Memory B cell (primary cell): ENCODE results near the gene DIS3L2.
"Not testable (repeated sequence)": the region's sequence is repeated elsewhere in the genome, so short reads cannot be mapped to it uniquely, and the experiment has no call there.

Source experiments
- ATAC-seq: fragments of 150-1000 bp; cut with Tn5 transposase; 2 replicates; pipeline ENCODE4 v1.10.0; 2021; ENCODE audit warnings: low read depth, mild to moderate bottlenecking, moderate library complexity
- DNase-seq, 2 donors: peaks; one replicate each; pipeline ENCODE4 v3.0.0; 2022; ENCODE audit warnings: low spot score in 2 of 2
- H3K27ac Mint-ChIP-seq: one replicate; pipeline ENCODE4 v1.8.0; 2022; ENCODE audit warnings: mild to moderate bottlenecking, moderate library complexity, mixed read lengths
- H3K27me3 Mint-ChIP-seq: one replicate; pipeline ENCODE4 v1.8.0; 2022; ENCODE audit warnings: mixed read lengths
- H3K36me3 Mint-ChIP-seq: one replicate; pipeline ENCODE4 v1.8.0; 2022; ENCODE audit warnings: mild to moderate bottlenecking, mixed read lengths
- H3K4me1 Mint-ChIP-seq: one replicate; pipeline ENCODE4 v1.8.0; 2022; ENCODE audit warnings: mixed read lengths
- H3K4me3 Mint-ChIP-seq: one replicate; pipeline ENCODE4 v1.8.0; 2022; ENCODE audit warnings: mild to moderate bottlenecking, moderate library complexity, mixed read lengths
- H3K9me3 Mint-ChIP-seq: one replicate; pipeline ENCODE4 v1.8.0; 2022; ENCODE audit warnings: mixed read lengths

The DIS3L2 gene

GRCh38 chr2:232328516-232329460 lies 367.3 kb downstream of the DIS3L2 start:
- ATAC-seq = no peak
- Mint-ChIP-seq H3K27ac (no peak overlapping the region), H3K4me1 (peaks cover 3% of the 10 kb centered on the region), H3K4me3 (no peak overlapping the region), H3K27me3 (no peaks in the 10 kb centered on the region), H3K36me3 (peaks cover under 1% of the 10 kb centered on the region), H3K9me3 (no peaks in the 10 kb centered on the region)
- no peak for DNase-seq

GRCh38 chr2:232329716-232330067 lies 368.2 kb downstream of the DIS3L2 start:
- H3K9me3 Mint-ChIP-seq = no peaks in the 10 kb centered on the region
- no peaks in the 10 kb centered on the region for H3K4me1 Mint-ChIP-seq
- ATAC-seq (no peak), DNase-seq (no peak)
- no peaks in the 10 kb centered on the region for H3K27me3 Mint-ChIP-seq
- peaks cover 4% of the 10 kb centered on the region for H3K36me3 Mint-ChIP-seq
- no peak overlapping the region for H3K27ac Mint-ChIP-seq
- no peak overlapping the region for H3K4me3 Mint-ChIP-seq

GRCh38 chr2:232330068-232330999 lies 368.8 kb downstream of the DIS3L2 start:
- Mint-ChIP-seq H3K4me1 (no peaks in the 10 kb centered on the region), H3K27me3 (no peaks in the 10 kb centered on the region), H3K27ac (no peak overlapping the region), H3K36me3 (peaks cover 4% of the 10 kb centered on the region), H3K9me3 (no peaks in the 10 kb centered on the region), H3K4me3 (no peak overlapping the region)
- ATAC-seq (no peak), DNase-seq (no peak)

- H3K4me3 Mint-ChIP-seq, ATAC-seq, DNase-seq, H3K27me3 Mint-ChIP-seq, H3K27ac Mint-ChIP-seq, H3K9me3 Mint-ChIP-seq, H3K36me3 Mint-ChIP-seq, H3K4me1 Mint-ChIP-seq: not testable (repeated sequence)
Measured at GRCh38 chr2:232331061-232331460, 369.5 kb downstream of the DIS3L2 start.

- not testable (repeated sequence) for H3K4me3 Mint-ChIP-seq, H3K4me1 Mint-ChIP-seq, H3K9me3 Mint-ChIP-seq, H3K27ac Mint-ChIP-seq, ATAC-seq, DNase-seq, H3K27me3 Mint-ChIP-seq, H3K36me3 Mint-ChIP-seq
Measured at GRCh38 chr2:232331641-232332040, 370.1 kb downstream of the DIS3L2 start.

- ATAC-seq, H3K27ac Mint-ChIP-seq, H3K27me3 Mint-ChIP-seq, H3K4me1 Mint-ChIP-seq, H3K9me3 Mint-ChIP-seq, H3K36me3 Mint-ChIP-seq, H3K4me3 Mint-ChIP-seq, DNase-seq: not testable (repeated sequence)
Measured at GRCh38 chr2:232332244-232332939, 370.9 kb downstream of the DIS3L2 start.

GRCh38 chr2:232332940-232333259 lies 371.4 kb downstream of the DIS3L2 start:
- peaks cover 5% of the 10 kb centered on the region for H3K36me3 Mint-ChIP-seq
- no peaks in the 10 kb centered on the region for H3K4me1 Mint-ChIP-seq
- H3K27ac Mint-ChIP-seq = no peak overlapping the region
- ATAC-seq = no peak
- H3K9me3 Mint-ChIP-seq = no peaks in the 10 kb centered on the region
- no peak overlapping the region for H3K4me3 Mint-ChIP-seq
- no peak for DNase-seq
- H3K27me3 Mint-ChIP-seq = no peaks in the 10 kb centered on the region

GRCh38 chr2:232333361-232334135 lies 372.0 kb downstream of the DIS3L2 start:
- DNase-seq = no peak
- H3K36me3 Mint-ChIP-seq = peaks cover 5% of the 10 kb centered on the region
- no peak for ATAC-seq

GRCh38 chr2:232334136-232334884 lies 372.8 kb downstream of the DIS3L2 start:
- not testable (repeated sequence) for H3K4me3 Mint-ChIP-seq, H3K9me3 Mint-ChIP-seq, H3K27me3 Mint-ChIP-seq, ATAC-seq, H3K36me3 Mint-ChIP-seq, DNase-seq, H3K4me1 Mint-ChIP-seq, H3K27ac Mint-ChIP-seq

More at GRCh38 chr2:232333361-232334135, 372.0 kb downstream of the DIS3L2 start:
- no peaks in the 10 kb centered on the region for H3K27me3 Mint-ChIP-seq
- H3K4me3 Mint-ChIP-seq = no peak overlapping the region
- no peaks in the 10 kb centered on the region for H3K4me1 Mint-ChIP-seq
- no peaks in the 10 kb centered on the region for H3K9me3 Mint-ChIP-seq
- no peak overlapping the region for H3K27ac Mint-ChIP-seq

- not testable (repeated sequence) for H3K4me1 Mint-ChIP-seq, H3K27ac Mint-ChIP-seq, H3K36me3 Mint-ChIP-seq, H3K4me3 Mint-ChIP-seq, DNase-seq, H3K9me3 Mint-ChIP-seq, ATAC-seq, H3K27me3 Mint-ChIP-seq
Measured at GRCh38 chr2:232334885-232335205, 373.3 kb downstream of the DIS3L2 start.

GRCh38 chr2:232335206-232335858 lies 373.8 kb downstream of the DIS3L2 start:
- not testable (repeated sequence) for DNase-seq, H3K27ac Mint-ChIP-seq, H3K9me3 Mint-ChIP-seq, H3K27me3 Mint-ChIP-seq, H3K4me3 Mint-ChIP-seq, H3K36me3 Mint-ChIP-seq, H3K4me1 Mint-ChIP-seq, ATAC-seq

GRCh38 chr2:232335859-232336215 lies 374.3 kb downstream of the DIS3L2 start:
- Mint-ChIP-seq H3K36me3 (peaks cover 10% of the 10 kb centered on the region), H3K27ac (no peak overlapping the region), H3K9me3 (no peaks in the 10 kb centered on the region), H3K4me1 (no peaks in the 10 kb centered on the region), H3K4me3 (no peak overlapping the region), H3K27me3 (no peaks in the 10 kb centered on the region)
- DNase-seq = no peak
- ATAC-seq = no peak
